Natural killer cell treated with Interleukin-12 subunit alpha and Interleukin-12 subunit beta and Interleukin-15 and Interleukin-18, amount 100 ng/mL, for 72 hours (primary cell): Measurements from ENCODE around the gene DNAJB12. TPM values are rescaled to one million over a fixed set of nuclear protein-coding genes. Genes with fewer than 3 reads are reported as not detected.
A peak's percentile ranks its signal among the peaks of the same experiment; 100 is the strongest.
"Not testable (repeated sequence)": the region's sequence is repeated elsewhere in the genome, so short reads cannot be mapped to it uniquely, and the experiment has no call there.

ENCODE experiments used
- ATAC-seq, 2 donors: fragments of 150-1000 bp; cut with Tn5 transposase in 1 of 2; sonication (Bioruptor Pico), chemical (Tn5 transposase) in 1 of 2; 2 replicates each; pipeline ENCODE4 v1.10.0; 2021
- DNase-seq: peaks from one replicate; pipeline ENCODE4 v3.0.0; 2022; ENCODE audit warnings: low spot score
- H3K27ac Mint-ChIP-seq, 2 donors: 1 replicate in 1 of 2; 2 replicates in 1 of 2; pipeline ENCODE4 v1.8.0; 2022; ENCODE audit warnings: mixed read lengths in 2 of 2, mild to moderate bottlenecking in 1 of 2, moderate library complexity in 1 of 2
- H3K27me3 Mint-ChIP-seq, 2 donors: 1 replicate in 1 of 2; 2 replicates in 1 of 2; pipeline ENCODE4 v1.8.0; 2022; ENCODE audit warnings: mixed read lengths in 2 of 2
- H3K36me3 Mint-ChIP-seq: one replicate; pipeline ENCODE4 v1.8.0; 2022; ENCODE audit warnings: mixed read lengths
- H3K4me1 Mint-ChIP-seq, 2 donors: 1 replicate in 1 of 2; 2 replicates in 1 of 2; pipeline ENCODE4 v1.8.0; 2022; ENCODE audit warnings: low read depth in 2 of 2, mixed read lengths in 2 of 2, mild to moderate bottlenecking in 1 of 2
- H3K4me3 Mint-ChIP-seq: one replicate; pipeline ENCODE4 v1.8.0; 2022; ENCODE audit warnings: mixed read lengths
- H3K9me3 Mint-ChIP-seq: 2 replicates; pipeline ENCODE4 v1.8.0; 2022; ENCODE audit warnings: mixed read lengths
- total RNA-seq, 2 donors: library from RNA; stranded (reverse); gene quantifications; one replicate each; pipeline ENCODE4 v1.2.3, GENCODE V29; 2022

DNAJB12 gene
- total RNA-seq, result 10 to 100 TPM; 39.5 to 39.7 TPM

DNA sequence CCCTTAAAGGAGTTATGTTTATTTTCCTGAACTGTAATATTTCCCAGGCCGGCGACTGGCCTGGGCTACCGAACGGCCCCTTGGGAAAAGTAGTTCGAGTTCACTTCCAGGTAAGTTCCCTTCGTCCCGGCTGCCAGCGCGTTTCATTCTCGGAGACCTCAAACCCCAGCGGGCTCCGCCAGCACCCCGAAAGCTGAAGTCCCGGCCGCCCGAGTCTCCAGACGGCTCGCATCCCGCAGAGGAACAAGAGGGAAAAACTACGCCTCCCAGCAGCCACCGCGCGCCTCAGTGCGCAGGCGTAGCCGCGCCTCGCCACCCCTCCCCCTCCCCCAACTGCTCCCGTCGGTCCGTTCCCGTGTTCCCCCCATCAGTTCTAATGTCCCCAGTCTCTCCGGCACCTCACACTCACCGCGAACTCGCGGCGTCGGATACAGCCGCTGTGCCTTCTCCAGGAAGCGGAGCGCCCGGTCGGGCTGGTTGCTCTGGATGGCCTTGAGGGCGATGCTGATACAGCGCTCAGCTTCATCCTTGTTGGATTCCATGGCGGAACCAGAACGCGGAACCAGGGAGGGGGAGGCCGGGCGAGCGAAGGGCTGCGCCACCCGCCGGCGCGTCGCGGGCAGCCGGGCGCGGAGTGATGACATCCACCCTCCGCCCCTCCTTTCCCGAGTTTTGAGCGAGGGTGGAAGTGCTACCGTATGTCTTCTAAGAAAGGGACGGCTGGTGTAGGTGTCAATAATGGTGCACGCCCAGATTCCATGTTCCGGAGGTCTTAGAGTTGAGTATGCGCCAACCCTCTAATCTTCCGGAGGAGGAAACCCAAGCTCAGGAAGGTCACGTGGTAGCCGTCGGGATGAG lies at the start of gene DNAJB12:
TSS of gene DNAJB12 (minus strand) at position 564 of the 858 bp plus-strand sequence. CDS start at position 542, 22 bp downstream.
- ATAC-seq (peak; percentile 90 to 92), DNase-seq (peak; percentile 91)
- Mint-ChIP-seq H3K36me3 (peaks cover 11% of the 10 kb centered on the region), H3K4me1 (peaks cover 33 to 39% of the 10 kb centered on the region in 2 donors), H3K27ac (peak within 1 kb of the TSS; percentile 88 to 95), H3K4me3 (peak within 1 kb of the TSS; percentile 91), H3K9me3 (peaks cover 3% of the 10 kb centered on the region), H3K27me3 (no peaks in the 10 kb centered on the region)

DNA sequence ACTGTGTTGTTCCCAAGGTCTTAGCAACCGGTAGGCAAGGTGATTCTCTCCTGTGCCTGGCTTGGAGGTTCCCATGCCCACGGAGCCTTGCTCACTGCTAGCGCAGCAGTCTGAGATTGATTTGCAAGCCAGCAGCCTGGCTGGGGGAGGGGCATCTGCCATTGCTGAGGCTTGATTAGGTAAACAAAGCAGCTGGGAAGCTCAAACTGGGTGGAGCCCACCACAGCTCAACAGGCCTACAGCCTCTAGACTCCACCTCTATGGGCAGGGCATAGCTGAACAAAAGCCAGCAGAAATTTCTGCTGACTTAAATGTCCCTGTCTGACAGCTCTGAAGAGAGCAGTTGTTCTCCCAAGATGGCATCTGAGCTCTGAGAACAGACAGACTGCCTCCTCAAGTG lies 40.9 kb upstream of the DNAJB12 start:
- H3K36me3 Mint-ChIP-seq, H3K4me1 Mint-ChIP-seq, H3K9me3 Mint-ChIP-seq, H3K27ac Mint-ChIP-seq, ATAC-seq, H3K4me3 Mint-ChIP-seq, DNase-seq, H3K27me3 Mint-ChIP-seq: not testable (repeated sequence)

GRCh38 chr10:72392571-72392970 lies 37.9 kb upstream of the DNAJB12 start:
- H3K36me3 Mint-ChIP-seq, result no peaks in the 10 kb centered on the region
- H3K27me3 Mint-ChIP-seq, result no peaks in the 10 kb centered on the region
- no peaks in the 10 kb centered on the region for H3K4me1 Mint-ChIP-seq
- H3K4me3 Mint-ChIP-seq, result no peak overlapping the region
- H3K27ac Mint-ChIP-seq, result no peak overlapping the region
- ATAC-seq (no peak), DNase-seq (no peak)
- H3K9me3 Mint-ChIP-seq, result no peaks in the 10 kb centered on the region

DNA sequence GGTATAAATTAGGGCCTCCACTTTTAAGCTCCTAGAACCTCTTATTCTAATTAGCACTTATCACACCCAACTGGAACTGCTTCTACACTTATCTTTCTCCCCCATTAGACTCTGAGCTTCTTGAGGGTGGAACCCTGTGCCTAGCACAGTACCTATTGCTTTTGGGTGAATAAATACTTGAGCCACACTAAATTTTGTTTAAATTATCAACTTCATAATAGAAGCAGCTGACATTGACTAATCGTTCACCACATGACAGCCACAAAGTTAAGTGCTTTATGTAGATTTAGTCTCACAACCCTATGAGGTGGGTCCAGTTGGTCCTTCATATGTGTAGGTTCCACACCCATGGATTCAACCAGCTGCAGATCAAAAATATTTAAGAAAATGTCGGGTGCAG lies 36.0 kb upstream of the DNAJB12 start:
- no peak overlapping the region for H3K27ac Mint-ChIP-seq
- no peak overlapping the region for H3K4me3 Mint-ChIP-seq
- DNase-seq (no peak), ATAC-seq (no peak)
- no peaks in the 10 kb centered on the region for H3K4me1 Mint-ChIP-seq
- no peaks in the 10 kb centered on the region for H3K9me3 Mint-ChIP-seq
- H3K27me3 Mint-ChIP-seq, result no peaks in the 10 kb centered on the region
- no peaks in the 10 kb centered on the region for H3K36me3 Mint-ChIP-seq

DNA sequence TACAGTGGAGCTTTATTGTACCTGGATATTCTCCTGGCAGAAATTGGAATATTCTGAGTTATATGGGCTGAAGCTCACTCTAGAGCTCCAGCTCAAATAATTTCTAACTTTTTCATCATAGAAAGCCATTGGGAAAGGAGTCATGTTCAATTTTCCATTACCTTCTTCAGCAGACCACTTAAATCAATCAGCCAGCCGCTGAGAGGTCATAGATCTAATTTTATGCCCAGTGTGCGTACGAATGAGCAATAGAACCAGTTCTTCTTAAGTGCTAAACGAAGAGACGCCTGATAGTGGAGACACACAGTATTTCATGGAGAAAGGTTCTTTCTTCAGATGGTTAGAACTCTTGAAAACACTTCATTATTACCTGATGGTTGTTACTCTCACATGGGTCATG lies 35.0 kb upstream of the DNAJB12 start:
- no peaks in the 10 kb centered on the region for H3K27me3 Mint-ChIP-seq
- DNase-seq, result no peak
- H3K4me3 Mint-ChIP-seq, result no peak overlapping the region
- H3K36me3 Mint-ChIP-seq, result no peaks in the 10 kb centered on the region
- no peak for ATAC-seq
- H3K27ac Mint-ChIP-seq, result no peak overlapping the region
- H3K9me3 Mint-ChIP-seq, result no peaks in the 10 kb centered on the region
- no peaks in the 10 kb centered on the region for H3K4me1 Mint-ChIP-seq

GRCh38 chr10:72389014-72389413 lies 34.3 kb upstream of the DNAJB12 start:
- Mint-ChIP-seq H3K4me1 (no peaks in the 10 kb centered on the region), H3K27ac (no peak overlapping the region), H3K4me3 (no peak overlapping the region), H3K36me3 (no peaks in the 10 kb centered on the region), H3K9me3 (no peaks in the 10 kb centered on the region), H3K27me3 (no peaks in the 10 kb centered on the region)
- DNase-seq (no peak), ATAC-seq (no peak)

- no peak for DNase-seq
- no peaks in the 10 kb centered on the region for H3K9me3 Mint-ChIP-seq
- ATAC-seq, result no peak
- H3K27ac Mint-ChIP-seq, result no peak overlapping the region
- H3K36me3 Mint-ChIP-seq, result no peaks in the 10 kb centered on the region
- no peak overlapping the region for H3K4me3 Mint-ChIP-seq
- no peaks in the 10 kb centered on the region for H3K4me1 Mint-ChIP-seq
- no peaks in the 10 kb centered on the region for H3K27me3 Mint-ChIP-seq
Measured at GRCh38 chr10:72388062-72388461, 33.3 kb upstream of the DNAJB12 start.

DNA sequence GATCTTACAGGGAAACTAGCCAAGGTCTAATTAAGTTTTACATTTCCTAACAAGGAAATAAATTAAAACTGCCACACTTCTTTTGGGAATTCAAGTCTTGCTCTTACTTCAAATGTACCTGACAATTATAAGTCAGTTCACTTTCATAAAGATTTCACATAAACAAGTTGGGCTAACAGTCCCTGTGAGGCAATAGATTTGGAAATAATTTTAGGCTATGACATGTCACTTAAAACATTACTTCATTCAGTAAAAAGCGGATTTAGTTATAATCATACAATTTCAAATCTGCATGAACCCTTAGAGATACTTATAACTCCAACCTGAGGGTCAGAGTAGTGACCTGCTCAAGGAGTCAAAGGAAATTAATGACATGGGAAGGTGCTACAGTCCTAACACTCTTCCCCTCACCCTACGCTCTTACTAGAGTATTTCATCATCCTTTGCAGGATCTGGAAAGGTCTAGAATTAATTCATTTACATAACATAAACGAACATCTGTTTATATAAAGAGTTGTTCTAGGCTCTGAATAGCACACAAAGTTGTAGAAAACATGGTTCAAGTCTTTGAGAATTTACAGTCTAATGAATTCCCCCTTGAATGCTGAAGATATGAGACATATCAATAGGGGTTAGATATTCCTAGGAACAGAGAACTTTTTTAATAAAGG lies 32.3 kb upstream of the DNAJB12 start:
- Mint-ChIP-seq H3K36me3 (no peaks in the 10 kb centered on the region), H3K27me3 (no peaks in the 10 kb centered on the region), H3K4me3 (no peak overlapping the region), H3K4me1 (no peaks in the 10 kb centered on the region), H3K9me3 (no peaks in the 10 kb centered on the region), H3K27ac (no peak overlapping the region)
- ATAC-seq (no peak), DNase-seq (no peak)

DNA sequence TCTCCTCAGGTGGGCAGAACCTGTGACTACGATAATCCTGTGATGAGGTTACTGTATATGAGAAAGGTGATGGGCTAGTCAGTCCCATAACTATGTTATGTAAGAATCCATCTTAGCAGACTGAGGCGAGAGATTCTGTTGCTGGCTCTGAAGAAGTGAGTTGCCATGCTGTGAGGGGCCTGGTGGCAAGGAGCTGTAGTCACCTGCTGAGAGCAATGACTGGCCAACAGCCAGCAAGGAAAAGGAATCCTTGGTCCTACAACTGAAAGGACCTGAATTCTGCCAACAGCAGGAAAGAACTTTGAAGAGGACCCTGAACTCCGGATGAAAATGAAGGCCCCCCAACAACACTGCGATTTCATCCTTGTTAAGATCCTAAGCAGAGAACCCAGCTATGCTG lies 31.0 kb upstream of the DNAJB12 start:
- Mint-ChIP-seq H3K9me3 (no peaks in the 10 kb centered on the region), H3K27me3 (no peaks in the 10 kb centered on the region), H3K27ac (no peak overlapping the region), H3K4me3 (no peak overlapping the region), H3K4me1 (no peaks in the 10 kb centered on the region), H3K36me3 (no peaks in the 10 kb centered on the region)
- DNase-seq (no peak), ATAC-seq (no peak)

- H3K4me3 Mint-ChIP-seq, H3K9me3 Mint-ChIP-seq, H3K27ac Mint-ChIP-seq, H3K36me3 Mint-ChIP-seq, DNase-seq, H3K4me1 Mint-ChIP-seq, H3K27me3 Mint-ChIP-seq, ATAC-seq: not testable (repeated sequence)
Measured at GRCh38 chr10:72384982-72385381, 30.3 kb upstream of the DNAJB12 start.

GRCh38 chr10:72379776-72380175 lies 25.1 kb upstream of the DNAJB12 start:
- no peaks in the 10 kb centered on the region for H3K36me3 Mint-ChIP-seq
- H3K27me3 Mint-ChIP-seq, result no peaks in the 10 kb centered on the region
- H3K4me3 Mint-ChIP-seq, result no peak overlapping the region
- peak overlapping the region in 1 of 2 donors; percentile 32 for H3K27ac Mint-ChIP-seq
- no peaks in the 10 kb centered on the region for H3K9me3 Mint-ChIP-seq
- no peak for DNase-seq
- peaks cover 9% of the 10 kb centered on the region in 2 donors for H3K4me1 Mint-ChIP-seq
- no peak for ATAC-seq

GRCh38 chr10:72379062-72379461 lies 24.3 kb upstream of the DNAJB12 start:
- Mint-ChIP-seq H3K9me3 (no peaks in the 10 kb centered on the region), H3K27me3 (no peaks in the 10 kb centered on the region), H3K36me3 (no peaks in the 10 kb centered on the region), H3K4me3 (no peak overlapping the region), H3K4me1 (peaks cover 9% of the 10 kb centered on the region in 2 donors), H3K27ac (no peak overlapping the region)
- ATAC-seq (peak in 1 of 2 donors; percentile 54), DNase-seq (no peak)

- peaks cover 10% of the 10 kb centered on the region in 2 donors for H3K4me1 Mint-ChIP-seq
- H3K27me3 Mint-ChIP-seq, result no peaks in the 10 kb centered on the region
- H3K27ac Mint-ChIP-seq, result no peak overlapping the region
- H3K36me3 Mint-ChIP-seq, result no peaks in the 10 kb centered on the region
- no peak overlapping the region for H3K4me3 Mint-ChIP-seq
- no peak for ATAC-seq
- no peak for DNase-seq
- no peaks in the 10 kb centered on the region for H3K9me3 Mint-ChIP-seq
Measured at GRCh38 chr10:72375585-72375984, 20.9 kb upstream of the DNAJB12 start.

DNA sequence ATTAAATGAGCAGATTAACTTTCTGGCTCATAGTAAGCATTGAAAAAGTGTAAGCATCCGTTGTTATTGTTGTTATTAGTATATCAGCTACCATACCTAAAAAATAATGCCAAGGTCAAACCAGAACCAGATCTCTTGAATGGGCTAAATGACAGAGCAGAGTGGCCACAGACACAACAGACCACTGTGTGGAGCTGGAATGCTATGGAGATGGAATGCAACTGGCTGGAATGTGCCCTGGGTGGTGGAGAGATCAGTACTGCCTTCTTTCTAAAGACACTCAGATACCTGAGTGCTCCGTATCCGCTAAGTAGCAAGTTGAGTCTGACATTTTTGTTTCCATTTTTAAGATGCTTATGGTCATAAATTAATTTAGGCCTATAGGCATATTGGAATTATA lies 20.5 kb upstream of the DNAJB12 start:
- Mint-ChIP-seq H3K27ac (no peak overlapping the region), H3K27me3 (no peaks in the 10 kb centered on the region), H3K4me1 (peaks cover 14 to 15% of the 10 kb centered on the region in 2 donors), H3K36me3 (no peaks in the 10 kb centered on the region), H3K9me3 (no peaks in the 10 kb centered on the region), H3K4me3 (no peak overlapping the region)
- DNase-seq, result no peak
- no peak for ATAC-seq
